CD14-positive monocyte (primary cell): Measurements from ENCODE around the gene HSCB. TPM values are rescaled to one million over a fixed set of nuclear protein-coding genes. Genes with fewer than 3 reads are reported as not detected.

Experiments used
- DNase-seq, 3 donors: peaks; one replicate each; pipeline ENCODE4 v3.0.0-alpha.2; 2011 to 2022
- H2AFZ ChIP-seq: 2 replicates; pipeline ENCODE4 v1.6.0; 2012; ENCODE audit warnings: mild to moderate bottlenecking, low read depth, low read length, inconsistent platforms; ENCODE audit not compliant: insufficient read depth, poor library complexity, severe bottlenecking
- H3K27ac ChIP-seq, 2 donors: 1 replicate in 1 of 2; 2 replicates in 1 of 2; pipeline ENCODE4 v1.5.1; 2012 to 2013; ENCODE audit warnings: low read length in 2 of 2, control low read depth in 1 of 2, inconsistent platforms in 1 of 2, low read depth in 1 of 2, mild to moderate bottlenecking in 1 of 2
- H3K27me3 ChIP-seq, 2 donors: one replicate each; pipeline versions ENCODE4 v1.6.0 to v1.6.1; 2011 to 2013; ENCODE audit warnings: low read length in 2 of 2; ENCODE audit not compliant: control insufficient read depth in 2 of 2, insufficient read depth in 2 of 2
- H3K36me3 ChIP-seq, 2 donors: replicated peaks in 1 of 2; 1 replicate in 1 of 2; 2 replicates in 1 of 2; pipeline versions ENCODE4 v1.5.1 to v1.6.1; 2012 to 2013; ENCODE audit warnings: low read length in 2 of 2, control low read depth in 1 of 2, inconsistent platforms in 1 of 2, mild to moderate bottlenecking in 1 of 2; ENCODE audit not compliant: insufficient read depth in 2 of 2, control insufficient read depth in 1 of 2
- H3K4me1 ChIP-seq, 2 donors: 1 replicate in 1 of 2; 2 replicates in 1 of 2; pipeline versions ENCODE4 v1.5.1 to v1.6.1; 2012 to 2013; ENCODE audit warnings: low read length in 2 of 2, control low read depth in 1 of 2, inconsistent platforms in 1 of 2, mild to moderate bottlenecking in 1 of 2, moderate library complexity in 1 of 2; ENCODE audit not compliant: insufficient read depth in 2 of 2, control insufficient read depth in 1 of 2
- H3K4me2 ChIP-seq: replicated peaks from 2 replicates; pipeline ENCODE3; 2012; ENCODE audit warnings: low read length, moderate library complexity, mild to moderate bottlenecking; ENCODE audit not compliant: poor library complexity, severe bottlenecking; ENCODE audit errors: extremely low read depth
- H3K4me3 ChIP-seq, 3 experiments: fragments of 200-600 bp in 1 of 3; sonication (generic) in 1 of 3; replicated peaks in 1 of 3; 1 replicate in 2 of 3; 2 replicates in 1 of 3; pipeline ENCODE4 v1.5.1; 2011 to 2013; ENCODE audit warnings: low read length in 3 of 3, mild to moderate bottlenecking in 3 of 3, control low read depth in 2 of 3, low read depth in 2 of 3, inconsistent platforms in 1 of 3, moderate library complexity in 1 of 3
- H3K79me2 ChIP-seq: 2 replicates; pipeline ENCODE4 v1.6.0; 2012; ENCODE audit warnings: mild to moderate bottlenecking, control low read depth, inconsistent platforms, low read length, moderate library complexity; ENCODE audit not compliant: insufficient read depth
- H3K9ac ChIP-seq: 2 replicates; pipeline ENCODE4 v1.6.0; 2017; ENCODE audit warnings: low read length, mild to moderate bottlenecking; ENCODE audit not compliant: insufficient read depth, poor library complexity, severe bottlenecking
- H3K9me3 ChIP-seq, 2 donors: replicated peaks in 1 of 2; 1 replicate in 1 of 2; 2 replicates in 1 of 2; pipeline versions ENCODE4 v1.5.1 to v1.6.1; 2012 to 2013; ENCODE audit warnings: low read length in 2 of 2, control low read depth in 1 of 2; ENCODE audit not compliant: control insufficient read depth in 1 of 2, insufficient read depth in 1 of 2
- H4K20me1 ChIP-seq: 2 replicates; pipeline ENCODE4 v1.6.0; 2012; ENCODE audit warnings: mild to moderate bottlenecking, low read length, control low read depth, moderate library complexity; ENCODE audit not compliant: insufficient read depth
- H3K27ac Mint-ChIP-seq, 7 donors: one replicate each; pipeline ENCODE4 v1.8.0; 2020; ENCODE audit warnings: mild to moderate bottlenecking in 7 of 7, mixed read lengths in 7 of 7, moderate library complexity in 6 of 7, inconsistent platforms in 2 of 7
- H3K27me3 Mint-ChIP-seq, 3 donors: one replicate each; pipeline ENCODE4 v1.8.0; 2021 to 2022; ENCODE audit warnings: low read depth in 3 of 3, mild to moderate bottlenecking in 3 of 3, mixed read lengths in 3 of 3, moderate library complexity in 3 of 3, inconsistent platforms in 1 of 3
- H3K36me3 Mint-ChIP-seq, 2 donors: one replicate each; pipeline ENCODE4 v1.8.0; 2020; ENCODE audit warnings: mixed read lengths in 2 of 2, inconsistent platforms in 1 of 2, mild to moderate bottlenecking in 1 of 2
- H3K4me1 Mint-ChIP-seq: one replicate; pipeline ENCODE4 v1.8.0; 2020; ENCODE audit warnings: mild to moderate bottlenecking, mixed read lengths
- H3K4me3 Mint-ChIP-seq, 2 donors: one replicate each; pipeline ENCODE4 v1.8.0; 2020; ENCODE audit warnings: mild to moderate bottlenecking in 2 of 2, mixed read lengths in 2 of 2, moderate library complexity in 1 of 2
- H3K9me3 Mint-ChIP-seq, 7 donors: one replicate each; pipeline ENCODE4 v1.8.0; 2020 to 2022; ENCODE audit warnings: mixed read lengths in 7 of 7, mild to moderate bottlenecking in 6 of 7, moderate library complexity in 6 of 7, inconsistent platforms in 2 of 7
- WGBS: methylation state at CpG from one replicate; pipeline ENCODE4 v1.1.5; 2013; ENCODE audit warnings: missing lambda C conversion rate; ENCODE audit not compliant: insufficient coverage; 5-methylcytosine and 5-hydroxymethylcytosine counted together
- intact Hi-C, 2 donors: fragments of 100-400 bp; cut with micrococcal nuclease; formaldehyde crosslinking; loops; one replicate each; pipeline versions ENCODE4 v1.15.0 to v1.15.1; 2023
- polyA plus RNA-seq, 3 donors: library from polyadenylated mRNA; depleted of rRNA in 1 of 3; unstranded in 2 of 3; stranded (reverse) in 1 of 3; fragments of 300-500 nt in 2 of 3; fragments of >200 nt in 1 of 3; fragmentation: Illumina TruSeq in 2 of 3; gene quantifications; 1 replicate in 2 of 3; 2 replicates in 1 of 3; pipeline ENCODE4 v1.2.3, GENCODE V29; 2012 to 2021
- TF ChIP-seq, protein P1 (sequence below): fragments of 200-600 bp; IDR thresholded peaks from one replicate; pipeline ENCODE4 v1.8.0; 2022; ENCODE audit warnings: antibody characterized with exemption, mild to moderate bottlenecking

Gene HSCB
- polyA plus RNA-seq, 3 donors = 10.1 to 13.2 (median 10.3) TPM

DNA sequence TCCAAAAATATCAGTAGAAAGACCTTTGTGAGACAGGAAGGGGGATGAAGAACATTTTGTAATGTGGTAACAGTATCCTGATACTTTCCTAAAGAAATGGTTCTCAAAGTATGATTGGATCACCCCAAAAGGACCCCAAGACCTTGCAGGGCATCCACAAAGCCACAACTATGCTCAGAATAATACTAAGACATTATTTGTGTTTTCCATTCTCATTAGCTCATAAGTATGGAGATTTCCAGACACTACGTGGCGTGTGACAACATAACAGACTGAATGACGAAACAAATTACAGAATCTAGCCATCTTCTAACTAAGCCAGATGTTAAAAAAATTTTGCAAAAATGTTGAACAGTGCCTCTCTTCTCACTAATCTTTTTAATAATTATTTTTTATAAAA is 25.2 kb upstream of the HSCB start:
- Histone ChIP-seq H3K79me2 (no peaks in the 10 kb centered on the region), H3K27me3 (no peaks in the 10 kb centered on the region), H3K4me3 (no peak overlapping the region), H3K9ac (no peak overlapping the region), H3K4me1 (peaks cover 0 to 3% of the 10 kb centered on the region in 2 donors), H2AFZ (no peak overlapping the region), H3K9me3 (no peaks in the 10 kb centered on the region), H4K20me1 (no peaks in the 10 kb centered on the region), H3K27ac (no peak overlapping the region), H3K4me2 (no peak overlapping the region), H3K36me3 (peaks cover 15 to 27% of the 10 kb centered on the region in 2 donors)
- Mint-ChIP-seq H3K9me3 (peaks cover 0 to 3% (median 0%) of the 10 kb centered on the region in 7 donors), H3K4me1 (peaks cover 6% of the 10 kb centered on the region), H3K4me3 (no peak overlapping the region), H3K27ac (no peak overlapping the region), H3K36me3 (peaks cover 29 to 37% of the 10 kb centered on the region in 2 donors), H3K27me3 (peaks cover 0 to 1% (median 0%) of the 10 kb centered on the region in 3 donors)
- no CpG with 5 or more reads among the region's 3 CpGs for WGBS
- TF ChIP-seq, protein P1, sequence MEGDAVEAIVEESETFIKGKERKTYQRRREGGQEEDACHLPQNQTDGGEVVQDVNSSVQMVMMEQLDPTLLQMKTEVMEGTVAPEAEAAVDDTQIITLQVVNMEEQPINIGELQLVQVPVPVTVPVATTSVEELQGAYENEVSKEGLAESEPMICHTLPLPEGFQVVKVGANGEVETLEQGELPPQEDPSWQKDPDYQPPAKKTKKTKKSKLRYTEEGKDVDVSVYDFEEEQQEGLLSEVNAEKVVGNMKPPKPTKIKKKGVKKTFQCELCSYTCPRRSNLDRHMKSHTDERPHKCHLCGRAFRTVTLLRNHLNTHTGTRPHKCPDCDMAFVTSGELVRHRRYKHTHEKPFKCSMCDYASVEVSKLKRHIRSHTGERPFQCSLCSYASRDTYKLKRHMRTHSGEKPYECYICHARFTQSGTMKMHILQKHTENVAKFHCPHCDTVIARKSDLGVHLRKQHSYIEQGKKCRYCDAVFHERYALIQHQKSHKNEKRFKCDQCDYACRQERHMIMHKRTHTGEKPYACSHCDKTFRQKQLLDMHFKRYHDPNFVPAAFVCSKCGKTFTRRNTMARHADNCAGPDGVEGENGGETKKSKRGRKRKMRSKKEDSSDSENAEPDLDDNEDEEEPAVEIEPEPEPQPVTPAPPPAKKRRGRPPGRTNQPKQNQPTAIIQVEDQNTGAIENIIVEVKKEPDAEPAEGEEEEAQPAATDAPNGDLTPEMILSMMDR = no peak
- no peak for DNase-seq
- intact Hi-C loops = loop anchor here in 1 of 2 donors (10.0 kb wide), 1 partner anchor 62 kb away; no protein-coding TSS in a partner anchor

DNA sequence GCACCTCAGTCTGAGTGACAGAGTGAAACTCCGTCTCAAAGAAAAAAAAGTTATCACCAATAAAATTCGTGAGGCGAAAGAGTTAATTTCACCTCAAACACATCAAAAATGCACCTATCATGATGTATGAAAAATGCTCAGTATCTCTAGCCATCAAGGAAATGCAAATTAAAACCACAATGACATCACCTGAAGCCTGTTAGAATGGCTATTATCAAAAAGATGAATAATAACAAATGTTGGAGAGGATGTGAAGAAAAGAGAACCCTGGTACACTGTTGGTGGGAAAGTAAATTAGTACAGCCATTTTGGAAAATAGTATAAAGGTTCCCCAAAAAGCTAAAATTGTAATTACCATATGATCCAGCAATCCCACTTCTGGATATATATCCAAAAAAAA is 23.8 kb upstream of the HSCB start:
- no CpG with 5 or more reads among the region's 3 CpGs for WGBS
- no peak for DNase-seq
- peaks cover 0 to 1% (median 0%) of the 10 kb centered on the region in 3 donors for H3K27me3 Mint-ChIP-seq

More for the DNA sequence above, 23.8 kb upstream of the HSCB start:
- Histone ChIP-seq H3K27ac (no peak overlapping the region), H3K9me3 (no peaks in the 10 kb centered on the region), H3K79me2 (no peaks in the 10 kb centered on the region), H3K9ac (no peak overlapping the region), H4K20me1 (no peaks in the 10 kb centered on the region), H3K27me3 (no peaks in the 10 kb centered on the region), H3K4me2 (no peak overlapping the region), H3K4me3 (no peak overlapping the region), H3K36me3 (peaks cover 15 to 30% of the 10 kb centered on the region in 2 donors), H3K4me1 (no peaks in the 10 kb centered on the region), H2AFZ (no peak overlapping the region)
- intact Hi-C loops = loop anchor here in 1 of 2 donors (10.0 kb wide), 1 partner anchor 63 kb away; no protein-coding TSS in a partner anchor
- no peak overlapping the region for H3K27ac Mint-ChIP-seq
- H3K9me3 Mint-ChIP-seq = peaks cover 0 to 3% (median 0%) of the 10 kb centered on the region in 7 donors
- peaks cover 33 to 44% of the 10 kb centered on the region in 2 donors for H3K36me3 Mint-ChIP-seq
- no peaks in the 10 kb centered on the region for H3K4me1 Mint-ChIP-seq
- no peak overlapping the region for H3K4me3 Mint-ChIP-seq
- TF ChIP-seq, protein P1 = no peak
